ENCODE data around the gene TRAK1. TPM values are rescaled to one million over a fixed set of nuclear protein-coding genes. Genes with fewer than 3 reads are reported as not detected.

The TRAK1 gene
- total and polyA plus RNA-seq, 10 of the 15 experiments (the other 5 are each of a cell fraction or from before 2014, with no cell fraction given): 6.6 to 46.2 (median 23.7) TPM

GRCh38 chr3:42052132-42052483 lies 39.0 kb upstream of the TRAK1 start:
- H3K36me3 ChIP-seq (ENCODE audit: control insufficient read depth in 2 of 2, insufficient read depth in 2 of 2, low read length in 1 of 2): no peaks in the 10 kb centered on the region; a peak in 1 of 4 replicates
- H3K27ac ChIP-seq (ENCODE audit: control insufficient read depth, insufficient read depth): peak overlapping the region; percentile 57
- H4K20me1 ChIP-seq (ENCODE audit: control insufficient read depth, insufficient read depth): peaks cover 4% of the 10 kb centered on the region; the same call in 1 of the 2 replicates
- H3K79me2 ChIP-seq (ENCODE audit: control insufficient read depth, insufficient read depth, low read length): peaks cover 89% of the 10 kb centered on the region
- ATAC-seq (peak; percentile 57), DNase-seq (ENCODE audit: low read depth, low spot score) (no peak), FAIRE-seq (peak; percentile 90)
- 48% methylated on average over 2 of the region's 2 CpGs for WGBS (ENCODE audit: insufficient coverage, insufficient replicate concordance, low lambda C conversion rate, missing lambda C conversion rate)
- no peaks in the 10 kb centered on the region for H3K27me3 ChIP-seq (replicated peaks in 1 of 2; ENCODE audit: control insufficient read depth in 2 of 2, insufficient read depth in 2 of 2, low read length in 1 of 2)
- POLR2A ChIA-PET: interaction anchor here (0.9 kb wide), 1 partner anchor 30 kb away, joined by 3 read pairs; no protein-coding TSS in a partner anchor
- BruUV-seq (replicated peaks): no TSS peak
- no peaks in the 10 kb centered on the region for H3K9me3 ChIP-seq (replicated peaks; ENCODE audit: control insufficient read depth, insufficient read depth, low read length)
- no peak for TF ChIP-seq SPI1 (IDR thresholded peaks at IDR 0.05; ENCODE audit: borderline replicate concordance, insufficient read depth, low read depth, low read length)
- no peak for TF ChIP-seq SUZ12 (IDR thresholded peaks at IDR 0.05; ENCODE audit: unreplicated experiment)
- TF ChIP-seq EED (IDR thresholded peaks at IDR 0.05; ENCODE audit: low read depth): no peak
- no peak for TF ChIP-seq SMAD5 (IDR thresholded peaks at IDR 0.05; ENCODE audit: low read depth)
- no peak for TF ChIP-seq ELK1 (IDR thresholded peaks at IDR 0.05; ENCODE audit: low read depth, low read length)
- no peak for TF ChIP-seq NFXL1 (IDR thresholded peaks at IDR 0.05; ENCODE audit: borderline replicate concordance)
- no peak for TF ChIP-seq MYC (IDR thresholded peaks at IDR 0.05; ENCODE audit: insufficient read depth, insufficient read length, insufficient replicate concordance, low read length, severe bottlenecking)
- no peak for TF ChIP-seq RAD21 (IDR thresholded peaks at IDR 0.05; ENCODE audit: insufficient read depth, low read depth, low read length)
- no peak for TF ChIP-seq BHLHE40 (IDR thresholded peaks at IDR 0.05; ENCODE audit: borderline replicate concordance in 1 of 2, low read depth in 2 of 2, low read length in 1 of 2)
- TF ChIP-seq MAX (IDR thresholded peaks at IDR 0.05; ENCODE audit: low read depth, low read length): no peak
- TF ChIP-seq POU2F2 (IDR thresholded peaks at IDR 0.05; ENCODE audit: borderline replicate concordance, low read depth, low read length): peak; percentile 86; the same call in 2 of the 3 replicates
- TF ChIP-seq PBX3 (IDR thresholded peaks at IDR 0.05; ENCODE audit: insufficient replicate concordance, low read depth, low read length): no peak
- TF ChIP-seq CHD1 (IDR thresholded peaks at IDR 0.05; ENCODE audit: low read depth, low read length): no peak
- TF ChIP-seq JUNB (IDR thresholded peaks at IDR 0.05): peak; percentile 24; the same call in 1 of the 2 replicates
- TF ChIP-seq NFIC (IDR thresholded peaks at IDR 0.05; ENCODE audit: low read depth, low read length): 0 out of 2 replicates have a peak, but pooled peaks have one; percentile 16
- peak; percentile 47; the same call in 1 of the 2 replicates for TF ChIP-seq RUNX3 (IDR thresholded peaks at IDR 0.05; ENCODE audit: low read length)
- RAD21 ChIA-PET (ENCODE audit: unreplicated experiment): interaction anchor here (0.7 to 1.3 kb wide), 2 partner anchors 15 to 39 kb away, joined by 4 to 5 read pairs; no protein-coding TSS in a partner anchor
- peak overlapping the region; percentile 75 for H3K4me2 ChIP-seq (ENCODE audit: control insufficient read depth, insufficient read depth)
- peaks cover 36% of the 10 kb centered on the region for H3K4me1 ChIP-seq (ENCODE audit: control insufficient read depth, insufficient read depth, low read length)
- no peak overlapping the region for H3K4me3 ChIP-seq
- CTCF ChIA-PET: interaction anchor here (0.6 kb wide), 1 partner anchor 736 kb away, joined by 3 read pairs; no protein-coding TSS in a partner anchor
- no peak overlapping the region for H2AFZ ChIP-seq (ENCODE audit: control insufficient read depth, low read depth, low read length)
- SMC1A ChIA-PET (ENCODE audit: uncharacterized antibody, unreplicated experiment): interaction anchor here (0.8 to 9.9 kb wide), 8 partner anchors 9 to 49 kb away, joined by 3 to 109 read pairs (median 6); no protein-coding TSS in a partner anchor
- H3K9ac ChIP-seq (ENCODE audit: control insufficient read depth, insufficient read depth, low read length): no peak overlapping the region; the same call in 1 of the 2 replicates
- in situ Hi-C loops (cut with MboI) (no loop called here), intact Hi-C loops (cut with micrococcal nuclease; ENCODE audit: unreplicated experiment) (no loop called here)

Data from GM12878 (cell line).